ENCODE measurements around the gene HAO2. TPM values are rescaled to one million over a fixed set of nuclear protein-coding genes. Genes with fewer than 3 reads are reported as not detected.

The HAO2 gene
- total RNA-seq, 4 donors from 2014 or later: 0.30 to 7.0 (median 2.7) TPM

DNA sequence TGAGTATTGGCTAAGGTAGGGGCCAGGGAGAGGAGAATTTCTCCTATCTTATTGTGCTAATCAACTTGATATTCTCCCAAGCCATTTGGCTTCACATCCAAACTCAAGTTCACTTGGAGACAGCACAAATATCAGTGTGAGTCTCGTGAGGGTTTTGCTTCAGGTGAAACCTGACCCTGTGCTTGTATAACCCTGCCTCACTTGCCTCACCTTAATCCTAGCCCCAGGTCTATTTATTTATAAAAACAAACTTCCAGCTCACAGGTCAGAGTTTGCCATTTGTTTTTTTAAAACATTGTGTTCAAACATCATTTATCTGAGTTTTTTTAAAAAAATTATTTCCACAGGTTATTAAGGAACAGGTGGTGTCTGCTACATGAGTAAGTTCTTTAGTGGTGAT is 19.9 kb downstream of the HAO2 start:
- 33 to 43% methylated on average over 1 of the region's 1 CpG for WGBS, 2 donors
- intact Hi-C loops (cut with DNase I; ENCODE audit: low total_unique reads): no loop called here
- DNase-seq (ENCODE audit: low spot score in 2 of 2): no peak
- TF ChIP-seq, protein P1, sequence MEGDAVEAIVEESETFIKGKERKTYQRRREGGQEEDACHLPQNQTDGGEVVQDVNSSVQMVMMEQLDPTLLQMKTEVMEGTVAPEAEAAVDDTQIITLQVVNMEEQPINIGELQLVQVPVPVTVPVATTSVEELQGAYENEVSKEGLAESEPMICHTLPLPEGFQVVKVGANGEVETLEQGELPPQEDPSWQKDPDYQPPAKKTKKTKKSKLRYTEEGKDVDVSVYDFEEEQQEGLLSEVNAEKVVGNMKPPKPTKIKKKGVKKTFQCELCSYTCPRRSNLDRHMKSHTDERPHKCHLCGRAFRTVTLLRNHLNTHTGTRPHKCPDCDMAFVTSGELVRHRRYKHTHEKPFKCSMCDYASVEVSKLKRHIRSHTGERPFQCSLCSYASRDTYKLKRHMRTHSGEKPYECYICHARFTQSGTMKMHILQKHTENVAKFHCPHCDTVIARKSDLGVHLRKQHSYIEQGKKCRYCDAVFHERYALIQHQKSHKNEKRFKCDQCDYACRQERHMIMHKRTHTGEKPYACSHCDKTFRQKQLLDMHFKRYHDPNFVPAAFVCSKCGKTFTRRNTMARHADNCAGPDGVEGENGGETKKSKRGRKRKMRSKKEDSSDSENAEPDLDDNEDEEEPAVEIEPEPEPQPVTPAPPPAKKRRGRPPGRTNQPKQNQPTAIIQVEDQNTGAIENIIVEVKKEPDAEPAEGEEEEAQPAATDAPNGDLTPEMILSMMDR (IDR thresholded peaks at IDR 0.05): no peak
- TF ChIP-seq POLR2A (IDR thresholded peaks at IDR 0.05): no peak
- no peak overlapping the region for H3K4me3 ChIP-seq (ENCODE audit: low read depth, poor library complexity, severe bottlenecking)

DNA sequence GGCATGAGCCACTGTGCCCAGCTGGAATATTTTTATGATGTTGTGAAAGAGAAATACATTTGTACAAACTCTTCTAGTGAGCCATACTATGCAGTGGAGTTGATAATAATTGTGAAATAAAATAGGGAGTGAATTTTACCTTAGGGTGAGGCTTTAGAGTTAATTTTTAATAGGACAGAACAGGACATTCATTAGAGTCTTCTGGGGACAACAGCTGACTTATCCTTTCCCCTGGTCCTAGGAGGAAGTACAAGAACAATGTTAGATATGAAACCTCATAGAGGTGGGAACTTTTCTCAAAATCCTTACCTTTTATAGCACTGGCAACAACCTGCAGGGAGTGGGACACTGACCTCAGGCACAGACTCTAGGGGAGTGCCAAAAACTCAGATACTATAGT is 21.9 kb downstream of the HAO2 start:
- no peak for DNase-seq (ENCODE audit: low spot score in 2 of 2)
- TF ChIP-seq, protein P1 (IDR thresholded peaks at IDR 0.05): no peak
- no peak for TF ChIP-seq POLR2A (IDR thresholded peaks at IDR 0.05)
- intact Hi-C loops (cut with DNase I; ENCODE audit: low total_unique reads): no loop called here
- no peak overlapping the region for H3K4me3 ChIP-seq (ENCODE audit: low read depth, poor library complexity, severe bottlenecking)

DNA sequence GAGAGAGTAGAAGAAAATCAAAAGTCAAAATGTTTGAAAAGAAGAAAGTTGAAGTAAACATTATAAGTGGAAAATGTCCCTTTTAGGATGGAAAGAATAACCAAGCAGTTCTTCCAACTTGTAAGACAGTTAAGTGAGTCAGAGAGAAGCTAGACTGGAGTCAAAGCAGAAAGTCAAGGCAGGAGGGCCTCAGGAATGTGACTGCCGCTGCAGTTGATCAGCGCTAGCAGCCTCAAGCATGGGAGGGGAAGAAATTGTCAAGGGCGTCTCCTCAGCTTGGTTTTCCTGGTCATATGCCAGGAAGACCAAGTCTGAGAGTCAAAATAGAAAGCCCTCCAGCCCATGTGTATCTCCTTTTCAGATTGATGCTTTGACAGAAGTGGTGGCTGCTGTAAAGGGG is 23.2 kb downstream of the HAO2 start:
- no peak overlapping the region for H3K4me3 ChIP-seq (ENCODE audit: low read depth, poor library complexity, severe bottlenecking)
- intact Hi-C loops (cut with DNase I; ENCODE audit: low total_unique reads): no loop called here
- no peak for DNase-seq (ENCODE audit: low spot score in 2 of 2)
- no peak for TF ChIP-seq POLR2A (IDR thresholded peaks at IDR 0.05)
- TF ChIP-seq, protein P1 (IDR thresholded peaks at IDR 0.05): no peak
- WGBS, 2 donors: 28 to 40% methylated on average over 3 of the region's 3 CpGs

DNA sequence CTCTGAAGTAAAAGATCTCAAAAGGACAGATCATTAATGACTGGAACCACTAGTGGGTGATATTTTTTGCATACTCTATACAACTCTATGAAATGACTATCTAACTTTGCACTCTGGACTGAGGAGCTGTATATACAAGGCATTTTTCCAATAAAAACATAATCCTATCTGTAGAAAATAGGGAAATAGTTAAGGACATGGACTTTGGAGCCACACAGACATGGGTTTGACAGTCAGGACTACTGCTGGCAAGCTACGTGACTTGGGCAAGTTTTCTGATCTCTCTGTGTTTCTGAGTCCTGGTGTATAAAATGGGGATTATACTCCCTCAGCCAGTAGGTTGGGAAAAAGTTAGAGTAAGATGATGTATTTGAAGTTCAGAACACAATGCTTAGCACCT is 25.5 kb downstream of the HAO2 start:
- DNase-seq (ENCODE audit: low spot score in 2 of 2): no peak
- intact Hi-C loops (cut with DNase I; ENCODE audit: low total_unique reads): no loop called here
- TF ChIP-seq, protein P1 (IDR thresholded peaks at IDR 0.05): no peak
- no peak for TF ChIP-seq POLR2A (IDR thresholded peaks at IDR 0.05)
- WGBS, 2 donors: 86 to 94% methylated on average over 1 of the region's 1 CpG
- H3K4me3 ChIP-seq (ENCODE audit: low read depth, poor library complexity, severe bottlenecking): no peak overlapping the region

DNA sequence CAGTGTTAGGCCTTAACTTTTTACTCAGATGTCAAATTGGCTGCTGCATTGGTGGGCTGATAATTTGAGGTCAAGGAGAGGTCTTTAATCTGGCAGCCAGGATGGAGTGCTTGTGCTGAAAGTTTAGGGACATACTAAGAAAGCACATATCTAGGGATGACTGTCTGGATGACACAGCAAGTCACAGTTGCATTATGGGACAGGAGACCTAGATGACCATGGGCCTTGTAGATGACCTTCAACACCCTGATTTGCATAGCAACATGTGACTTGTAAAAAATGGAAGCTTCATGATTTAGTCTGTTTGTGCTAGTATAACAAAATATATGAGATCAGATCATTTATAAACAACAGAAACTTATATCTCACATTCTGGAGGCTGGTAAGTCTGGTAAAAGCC is 28.4 kb downstream of the HAO2 start:
- H3K4me3 ChIP-seq (ENCODE audit: low read depth, poor library complexity, severe bottlenecking): no peak overlapping the region
- DNase-seq (ENCODE audit: low spot score in 2 of 2): no peak
- intact Hi-C loops (cut with DNase I; ENCODE audit: low total_unique reads): no loop called here
- TF ChIP-seq POLR2A (IDR thresholded peaks at IDR 0.05): no peak
- TF ChIP-seq, protein P1 (IDR thresholded peaks at IDR 0.05): no peak

DNA sequence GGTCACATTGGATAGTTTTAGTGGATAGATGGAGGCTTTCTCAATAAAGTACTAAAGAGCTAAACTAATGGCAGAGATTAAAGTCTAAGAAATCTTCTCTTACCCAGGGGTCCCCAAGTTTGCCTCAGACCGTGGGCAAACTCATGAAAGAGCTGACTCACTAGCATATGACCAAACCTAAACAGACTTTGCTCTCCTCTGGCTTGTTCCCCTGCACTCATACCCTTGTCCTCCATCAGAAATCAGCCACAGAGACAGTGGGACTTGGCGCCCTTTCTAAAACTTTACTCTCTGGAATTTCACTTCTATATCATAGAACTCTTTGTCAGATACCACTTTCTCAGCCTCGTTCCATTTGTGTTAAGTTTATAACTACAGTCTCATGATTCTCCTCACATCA is 29.4 kb downstream of the HAO2 start:
- DNase-seq (ENCODE audit: low spot score in 2 of 2): no peak
- H3K4me3 ChIP-seq (ENCODE audit: low read depth, poor library complexity, severe bottlenecking): no peak overlapping the region
- 73 to 79% methylated on average over 3 of the region's 3 CpGs for WGBS, 2 donors
- intact Hi-C loops (cut with DNase I; ENCODE audit: low total_unique reads): no loop called here
- TF ChIP-seq, protein P1 (IDR thresholded peaks at IDR 0.05): no peak
- TF ChIP-seq POLR2A (IDR thresholded peaks at IDR 0.05): no peak

Measured in lower leg skin (tissue), 4 donors.